ENCODE measurements around the gene SHISA7.
A peak's percentile ranks its signal among the peaks of the same experiment; 100 is the strongest.

The SHISA7 gene

GRCh38 chr19:55384920-55385723 lies 58.0 kb downstream of the SHISA7 start:
- peak; percentile 82 for DNase-seq (ENCODE audit: extremely low read depth, low read depth)
- TF ChIP-seq CTCF (IDR thresholded peaks at IDR 0.05; ENCODE audit: low read depth, low read length) = no peak

- TF ChIP-seq CTCF (IDR thresholded peaks at IDR 0.05; ENCODE audit: low read depth, low read length) = no peak
- DNase-seq (ENCODE audit: extremely low read depth, low read depth) = no peak
Measured at GRCh38 chr19:55384131-55384919, 58.8 kb downstream of the SHISA7 start, which contains the start of gene TMEM238. Gene TMEM238, minus strand, starts transcription at chr19:55384292. Its CDS starts 33 bp downstream, at chr19:55384259.

GRCh38 chr19:55383279-55384130 lies 59.6 kb downstream of the SHISA7 start:
- no peak; the same call in 1 of the 2 replicates for TF ChIP-seq CTCF (IDR thresholded peaks at IDR 0.05; ENCODE audit: low read depth, low read length)
- DNase-seq (ENCODE audit: extremely low read depth, low read depth) = no peak

- no peak for DNase-seq (ENCODE audit: extremely low read depth, low read depth)
- TF ChIP-seq CTCF (IDR thresholded peaks at IDR 0.05; ENCODE audit: low read depth, low read length) = no peak
Measured at GRCh38 chr19:55382522-55383054, 60.5 kb downstream of the SHISA7 start.

GRCh38 chr19:55382013-55382412 lies 61.1 kb downstream of the SHISA7 start:
- no peak for DNase-seq (ENCODE audit: extremely low read depth, low read depth)
- no peak for TF ChIP-seq CTCF (IDR thresholded peaks at IDR 0.05; ENCODE audit: low read depth, low read length)

- no peak for TF ChIP-seq CTCF (IDR thresholded peaks at IDR 0.05; ENCODE audit: low read depth, low read length)
- no peak for DNase-seq (ENCODE audit: extremely low read depth, low read depth)
Measured at GRCh38 chr19:55379174-55379573, 63.9 kb downstream of the SHISA7 start.

Data from AG09319 (cell line).